DOHH2 (cell line): ENCODE results near the gene OSBPL1A.

Experiments used
- H3F3A ChIP-seq: fragments of 200-600 bp; sonication (generic), shearing (Covaris generic); 2 replicates; pipeline ENCODE4 v1.6.0; 2016; ENCODE audit warnings: antibody characterized with exemption, mild to moderate bottlenecking; ENCODE audit not compliant: control insufficient read depth, insufficient read depth
- H3K27ac ChIP-seq: fragments of 200-600 bp; sonication (generic); 2 replicates; pipeline ENCODE4 v1.5.1; 2014; ENCODE audit warnings: low read depth, mild to moderate bottlenecking, low read length, moderate library complexity
- H3K27me3 ChIP-seq: fragments of 200-600 bp; sonication (generic); 2 replicates; pipeline ENCODE4 v1.6.1; 2014; ENCODE audit warnings: mild to moderate bottlenecking, low read length, mixed read lengths; ENCODE audit not compliant: control insufficient read depth
- H3K36me3 ChIP-seq: fragments of 200-600 bp; sonication (generic); 2 replicates; pipeline ENCODE4 v1.6.1; 2014; ENCODE audit warnings: mild to moderate bottlenecking, low read length, moderate library complexity, mixed read lengths; ENCODE audit not compliant: control insufficient read depth
- H3K4me1 ChIP-seq: fragments of 200-600 bp; sonication (generic); 2 replicates; pipeline ENCODE4 v1.6.1; 2014; ENCODE audit warnings: mild to moderate bottlenecking, low read length, mixed read lengths; ENCODE audit not compliant: control insufficient read depth
- H3K4me2 ChIP-seq: fragments of 200-600 bp; sonication (generic); 2 replicates; pipeline ENCODE4 v1.6.0; 2014; ENCODE audit warnings: mild to moderate bottlenecking, low read length, moderate library complexity
- H3K4me3 ChIP-seq: fragments of 200-600 bp; sonication (generic); 2 replicates; pipeline ENCODE4 v1.5.1; 2014; ENCODE audit warnings: mild to moderate bottlenecking, low read length, mixed read lengths
- H3K79me2 ChIP-seq: fragments of 200-600 bp; sonication (generic); 2 replicates; pipeline ENCODE4 v1.6.1; 2014; ENCODE audit warnings: mild to moderate bottlenecking, low read length, mixed read lengths; ENCODE audit not compliant: control insufficient read depth
- H3K9me2 ChIP-seq: fragments of 200-600 bp; sonication (generic); replicated peaks from 2 replicates; pipeline ENCODE4 v1.6.1; 2014; ENCODE audit warnings: mild to moderate bottlenecking, low read length, mixed read lengths; ENCODE audit not compliant: control insufficient read depth
- H3K9me3 ChIP-seq: fragments of 200-600 bp; sonication (generic); 2 replicates; pipeline ENCODE4 v1.6.1; 2014; ENCODE audit warnings: antibody characterized with exemption, low read length, mixed read lengths; ENCODE audit not compliant: control insufficient read depth, insufficient read depth
- H4K20me1 ChIP-seq: fragments of 200-600 bp; sonication (generic); 2 replicates; pipeline ENCODE4 v1.6.0; 2014; ENCODE audit warnings: low read depth, mild to moderate bottlenecking, antibody characterized with exemption, low read length, moderate library complexity; ENCODE audit not compliant: control insufficient read depth, insufficient read depth
- EZH2phosphoT487 ChIP-seq: fragments of 200-600 bp; sonication (generic); IDR thresholded peaks from 2 replicates; pipeline ENCODE4 v1.6.1; 2017; ENCODE audit warnings: borderline replicate concordance, mild to moderate bottlenecking, antibody characterized with exemption, low read length, moderate library complexity, mixed read lengths
- TF ChIP-seq, protein P1 (sequence below): fragments of 200-600 bp; sonication (generic); IDR thresholded peaks from one replicate; pipeline ENCODE4 v1.5.1; 2014; ENCODE audit warnings: antibody characterized with exemption, mild to moderate bottlenecking, low read depth, low read length; ENCODE audit not compliant: poor library complexity, severe bottlenecking

The OSBPL1A gene

GRCh38 chr18:24321071-24321470 is 76.6 kb downstream of the OSBPL1A start:
- H3K4me3 ChIP-seq, result no peak overlapping the region
- H3K9me2 ChIP-seq, result no peaks in the 10 kb centered on the region
- no peak overlapping the region for H3K4me2 ChIP-seq
- no peak for TF ChIP-seq EZH2phosphoT487
- TF ChIP-seq, protein P1, sequence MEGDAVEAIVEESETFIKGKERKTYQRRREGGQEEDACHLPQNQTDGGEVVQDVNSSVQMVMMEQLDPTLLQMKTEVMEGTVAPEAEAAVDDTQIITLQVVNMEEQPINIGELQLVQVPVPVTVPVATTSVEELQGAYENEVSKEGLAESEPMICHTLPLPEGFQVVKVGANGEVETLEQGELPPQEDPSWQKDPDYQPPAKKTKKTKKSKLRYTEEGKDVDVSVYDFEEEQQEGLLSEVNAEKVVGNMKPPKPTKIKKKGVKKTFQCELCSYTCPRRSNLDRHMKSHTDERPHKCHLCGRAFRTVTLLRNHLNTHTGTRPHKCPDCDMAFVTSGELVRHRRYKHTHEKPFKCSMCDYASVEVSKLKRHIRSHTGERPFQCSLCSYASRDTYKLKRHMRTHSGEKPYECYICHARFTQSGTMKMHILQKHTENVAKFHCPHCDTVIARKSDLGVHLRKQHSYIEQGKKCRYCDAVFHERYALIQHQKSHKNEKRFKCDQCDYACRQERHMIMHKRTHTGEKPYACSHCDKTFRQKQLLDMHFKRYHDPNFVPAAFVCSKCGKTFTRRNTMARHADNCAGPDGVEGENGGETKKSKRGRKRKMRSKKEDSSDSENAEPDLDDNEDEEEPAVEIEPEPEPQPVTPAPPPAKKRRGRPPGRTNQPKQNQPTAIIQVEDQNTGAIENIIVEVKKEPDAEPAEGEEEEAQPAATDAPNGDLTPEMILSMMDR, result no peak
- no peaks in the 10 kb centered on the region for H3K79me2 ChIP-seq
- H3K27ac ChIP-seq, result no peak overlapping the region
- H3K9me3 ChIP-seq, result no peaks in the 10 kb centered on the region
- H3K27me3 ChIP-seq, result no peaks in the 10 kb centered on the region
- H3F3A ChIP-seq, result no peaks in the 10 kb centered on the region
- no peaks in the 10 kb centered on the region for H3K36me3 ChIP-seq
- no peaks in the 10 kb centered on the region for H4K20me1 ChIP-seq
- H3K4me1 ChIP-seq, result no peaks in the 10 kb centered on the region

DNA sequence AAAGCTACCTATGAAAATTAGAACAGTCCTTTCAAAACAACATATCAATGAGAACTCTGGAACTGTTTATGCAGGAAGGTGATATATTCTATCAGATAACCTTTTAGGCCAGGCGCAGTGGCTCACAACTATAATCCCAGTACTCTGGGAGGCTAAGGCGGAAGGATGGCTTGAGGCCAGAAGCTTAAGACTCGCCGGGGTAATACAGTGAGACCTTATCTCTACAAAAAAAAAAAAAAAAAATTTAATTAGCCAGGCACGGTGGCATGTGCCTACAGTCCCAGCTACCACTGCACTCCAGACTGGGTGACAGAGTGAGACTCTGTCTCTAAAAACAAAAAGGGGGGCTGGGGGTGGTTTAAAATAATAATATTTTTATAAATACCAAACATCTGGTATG is 77.9 kb downstream of the OSBPL1A start:
- H3K4me2 ChIP-seq, result no peak overlapping the region
- no peaks in the 10 kb centered on the region for H3K36me3 ChIP-seq
- H3K4me3 ChIP-seq, result no peak overlapping the region
- no peaks in the 10 kb centered on the region for H3F3A ChIP-seq
- TF ChIP-seq EZH2phosphoT487, result no peak
- TF ChIP-seq, protein P1, result no peak
- no peaks in the 10 kb centered on the region for H3K27me3 ChIP-seq
- H3K9me3 ChIP-seq, result no peaks in the 10 kb centered on the region
- no peaks in the 10 kb centered on the region for H3K9me2 ChIP-seq
- H4K20me1 ChIP-seq, result no peaks in the 10 kb centered on the region
- no peak overlapping the region for H3K27ac ChIP-seq
- no peaks in the 10 kb centered on the region for H3K79me2 ChIP-seq
- no peaks in the 10 kb centered on the region for H3K4me1 ChIP-seq

- Histone ChIP-seq H3K36me3 (no peaks in the 10 kb centered on the region), H4K20me1 (no peaks in the 10 kb centered on the region), H3K4me1 (no peaks in the 10 kb centered on the region), H3K27ac (no peak overlapping the region), H3K4me2 (no peak overlapping the region), H3K27me3 (no peaks in the 10 kb centered on the region), H3K9me2 (no peaks in the 10 kb centered on the region), H3K79me2 (no peaks in the 10 kb centered on the region), H3K9me3 (no peaks in the 10 kb centered on the region), H3K4me3 (no peak overlapping the region), H3F3A (no peaks in the 10 kb centered on the region)
- TF ChIP-seq, protein P1, result no peak
- no peak for TF ChIP-seq EZH2phosphoT487
These were observed 80.3 kb downstream of the OSBPL1A start for GRCh38 chr18:24317370-24317769.

GRCh38 chr18:24315170-24315569 is 82.5 kb downstream of the OSBPL1A start:
- no peaks in the 10 kb centered on the region for H3F3A ChIP-seq

More at GRCh38 chr18:24315170-24315569, 82.5 kb downstream of the OSBPL1A start:
- TF ChIP-seq EZH2phosphoT487, result no peak
- H3K9me2 ChIP-seq, result no peaks in the 10 kb centered on the region
- H3K27ac ChIP-seq, result no peak overlapping the region
- no peaks in the 10 kb centered on the region for H3K9me3 ChIP-seq
- H3K27me3 ChIP-seq, result no peaks in the 10 kb centered on the region
- no peaks in the 10 kb centered on the region for H3K36me3 ChIP-seq
- H4K20me1 ChIP-seq, result no peaks in the 10 kb centered on the region
- H3K4me1 ChIP-seq, result no peaks in the 10 kb centered on the region
- no peak overlapping the region for H3K4me2 ChIP-seq
- no peak overlapping the region for H3K4me3 ChIP-seq
- no peaks in the 10 kb centered on the region for H3K79me2 ChIP-seq
